ENCODE results near the gene FAM78A. TPM values are rescaled to one million over a fixed set of nuclear protein-coding genes. Genes with fewer than 3 reads are reported as not detected.

FAM78A gene
- polyA plus RNA-seq, 6 donors from 2014 or later = 5.2 to 18.3 (median 11.6) TPM

Other genes with a start within 250 kb of the FAM78A start
- not detected for gene AIF1L, start 180.0 kb downstream of the FAM78A start, polyA plus RNA-seq (ENCODE audit: low read depth in 6 of 6)
- gene NUP214, start 150.9 kb downstream of the FAM78A start, polyA plus RNA-seq (ENCODE audit: low read depth in 6 of 6) = 10 to 100 TPM in 5 of 6 donors, 1 to 10 TPM in 1; 8.8 to 27.6 (median 18.3) TPM
- 1 to 10 TPM in 3 of 6 donors, under 1 TPM in 2, not detected in 1; 0.78 to 2.0 (median 1.2) TPM for gene PLPP7, start 13.2 kb upstream of the FAM78A start, polyA plus RNA-seq (ENCODE audit: low read depth in 6 of 6)
- gene PRRC2B, start 117.6 kb upstream of the FAM78A start, polyA plus RNA-seq (ENCODE audit: low read depth in 6 of 6) = 10 to 100 TPM in 5 of 6 donors, 1 to 10 TPM in 1; 6.9 to 52.8 (median 15.4) TPM
- gene POMT1, start 226.4 kb upstream of the FAM78A start, polyA plus RNA-seq (ENCODE audit: low read depth in 6 of 6) = 1 to 10 TPM in 5 of 6 donors, under 1 TPM in 1; 0.75 to 7.4 (median 3.7) TPM

All from naive B cell (primary cell).